WTC11 (cell line): ENCODE data around the gene FMNL1. TPM values are rescaled to one million over a fixed set of nuclear protein-coding genes. Genes with fewer than 3 reads are reported as not detected.
A peak's percentile ranks its signal among the peaks of the same experiment; 100 is the strongest.

Source experiments
- ATAC-seq: fragments of 200-7000 bp; cut with Tn5 transposase; 2 replicates; pipeline ENCODE4 v1.10.0; 2021; ENCODE audit warnings: mild to moderate bottlenecking, moderate library complexity
- CTCF ChIA-PET: fragments of 300-600 bp; sonication (Branson Sonifier 250); formaldehyde crosslinking; loops from one replicate; lab custom pipeline; 2021; ENCODE audit warnings: antibody characterized with exemption; lab: Charles Lee
- POLR2A ChIA-PET: fragments of 350-600 bp; sonication (Branson Sonifier 250); formaldehyde crosslinking; loops from one replicate; lab custom pipeline; 2021; ENCODE audit warnings: antibody characterized with exemption; lab: Charles Lee
- DNase-seq: peaks from one replicate; pipeline ENCODE4 v3.0.0; 2021; ENCODE audit warnings: low spot score
- H3K27ac Mint-ChIP-seq: 2 replicates; pipeline ENCODE4 v1.8.0; 2021; ENCODE audit warnings: mixed read lengths
- H3K27me3 Mint-ChIP-seq: 2 replicates; pipeline ENCODE4 v1.8.0; 2021; ENCODE audit warnings: low read depth, mild to moderate bottlenecking, moderate library complexity, mixed read lengths
- H3K36me3 Mint-ChIP-seq: 2 replicates; pipeline ENCODE4 v1.8.0; 2021; ENCODE audit warnings: mixed read lengths
- H3K4me1 Mint-ChIP-seq: 2 replicates; pipeline ENCODE4 v1.8.0; 2022; ENCODE audit warnings: mixed read lengths
- H3K4me3 Mint-ChIP-seq: 2 replicates; pipeline ENCODE4 v1.8.0; 2021; ENCODE audit warnings: mild to moderate bottlenecking, moderate library complexity, mixed read lengths
- H3K9me3 Mint-ChIP-seq: 2 replicates; pipeline ENCODE4 v1.8.0; 2021; ENCODE audit warnings: mixed read lengths
- ATF1 ChIP-seq: sonication (generic); formaldehyde crosslinking; IDR thresholded peaks from 2 replicates; pipeline ENCODE4 v1.8.1; 2023; ENCODE audit warnings: mild to moderate bottlenecking, moderate library complexity, missing genetic modification reagents
- CBFB ChIP-seq: sonication (generic); formaldehyde crosslinking; IDR thresholded peaks from 2 replicates; pipeline ENCODE4 v1.8.1; 2022; ENCODE audit warnings: mild to moderate bottlenecking, low read depth, missing genetic modification reagents
- CREB1 ChIP-seq: sonication (generic); formaldehyde crosslinking; IDR thresholded peaks from 2 replicates; pipeline ENCODE4 v1.8.0; 2023; ENCODE audit warnings: mild to moderate bottlenecking, missing genetic modification reagents
- ELF4 ChIP-seq: sonication (generic); formaldehyde crosslinking; IDR thresholded peaks from 2 replicates; pipeline ENCODE4 v1.8.1; 2022; ENCODE audit warnings: low read depth, mild to moderate bottlenecking, moderate library complexity, missing genetic modification reagents
- GABPB1 ChIP-seq: sonication (generic); formaldehyde crosslinking; IDR thresholded peaks from 2 replicates; pipeline ENCODE4 v1.8.1; 2023; ENCODE audit warnings: mild to moderate bottlenecking, missing genetic modification reagents
- GTF2I ChIP-seq: fragments of 250-450 bp; sonication (Bioruptor Pico); conservative IDR thresholded peaks from 2 replicates; pipeline ENCODE4 v1.4.0; 2021; ENCODE audit warnings: mild to moderate bottlenecking
- NFATC4 ChIP-seq: fragments of 250-450 bp; sonication (Bioruptor Pico); IDR thresholded peaks from 2 replicates; pipeline ENCODE4 v1.9.0; 2021; ENCODE audit warnings: mild to moderate bottlenecking
- NFYB ChIP-seq: sonication (generic); formaldehyde crosslinking; conservative IDR thresholded peaks from 2 replicates; pipeline ENCODE4 v1.8.0; 2022; ENCODE audit warnings: low read depth, missing genetic modification reagents
- NR3C1 ChIP-seq: sonication (generic); formaldehyde crosslinking; conservative IDR thresholded peaks from 2 replicates; pipeline ENCODE4 v1.8.1; 2023; ENCODE audit warnings: low read depth, mild to moderate bottlenecking, missing genetic modification reagents
- SMAD3 ChIP-seq: sonication (generic); formaldehyde crosslinking; IDR thresholded peaks from 2 replicates; pipeline ENCODE4 v1.8.0; 2022; ENCODE audit warnings: missing genetic modification reagents, mild to moderate bottlenecking, borderline replicate concordance
- TP53 ChIP-seq: sonication (generic); formaldehyde crosslinking; IDR thresholded peaks from 2 replicates; pipeline ENCODE4 v1.8.1; 2023; ENCODE audit warnings: mild to moderate bottlenecking, missing genetic modification reagents
- ZNF138 ChIP-seq: sonication (generic); formaldehyde crosslinking; conservative IDR thresholded peaks from 2 replicates; pipeline ENCODE4 v1.8.1; 2022; ENCODE audit warnings: mild to moderate bottlenecking, moderate library complexity, missing genetic modification reagents
- ZNF219 ChIP-seq: sonication (generic); formaldehyde crosslinking; IDR thresholded peaks from 2 replicates; pipeline ENCODE4 v1.8.0; 2023; ENCODE audit warnings: missing genetic modification reagents, mild to moderate bottlenecking, borderline replicate concordance
- ZNF416 ChIP-seq: fragments of 250-450 bp; sonication (Bioruptor Pico); IDR thresholded peaks from 2 replicates; pipeline ENCODE4 v1.9.0; 2021; ENCODE audit warnings: mild to moderate bottlenecking, inconsistent platforms
- total RNA-seq: library from RNA; stranded (reverse); gene quantifications from 3 replicates; pipeline ENCODE4 v1.2.3, GENCODE V29; 2021
- TF ChIP-seq, protein P1 (sequence below): fragments of 250-450 bp; sonication (Bioruptor Pico); IDR thresholded peaks from 2 replicates; pipeline ENCODE4 v1.8.0; 2021; ENCODE audit warnings: mild to moderate bottlenecking
- TF ChIP-seq, protein P2 (sequence below): fragments of 250-450 bp; sonication (Bioruptor Pico); IDR thresholded peaks from 2 replicates; pipeline ENCODE4 v1.9.0; 2021; ENCODE audit warnings: mild to moderate bottlenecking
- TF ChIP-seq, protein P3 (sequence below): sonication (generic); formaldehyde crosslinking; IDR thresholded peaks from 2 replicates; pipeline ENCODE4 v1.8.1; 2022; ENCODE audit warnings: missing genetic modification reagents, borderline replicate concordance
- TF ChIP-seq, protein P4 (sequence below): fragments of 250-450 bp; sonication (Bioruptor Pico); IDR thresholded peaks from 2 replicates; pipeline ENCODE4 v1.9.0; 2021; ENCODE audit warnings: mild to moderate bottlenecking, borderline replicate concordance
- TF ChIP-seq, protein P5 (sequence below): sonication (generic); formaldehyde crosslinking; IDR thresholded peaks from 2 replicates; pipeline ENCODE4 v1.8.0; 2022; ENCODE audit warnings: mild to moderate bottlenecking, missing genetic modification reagents

Gene FMNL1
- total RNA-seq, 1 experiment from 2014 or later = 5.3 TPM

DNA sequence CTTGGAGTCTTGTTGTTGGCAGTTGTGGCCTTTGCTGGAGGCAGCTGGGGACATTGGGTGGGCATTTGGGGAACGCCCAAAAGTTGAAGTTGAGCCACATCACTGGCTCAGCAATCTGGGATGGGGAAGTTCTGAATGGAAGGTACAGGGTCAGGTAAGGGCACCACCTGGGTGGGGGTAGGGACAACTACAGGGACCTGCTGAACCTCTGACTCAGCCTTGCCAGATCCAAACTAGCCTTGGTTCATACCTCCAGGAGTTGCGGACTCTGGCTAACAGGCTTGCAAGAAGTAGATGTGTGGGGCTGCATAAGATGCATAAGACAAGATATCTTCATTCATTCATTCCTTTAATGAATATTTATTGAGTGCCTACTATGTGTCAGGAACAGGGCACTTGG lies 16.0 kb downstream of the FMNL1 start:
- no peak for DNase-seq
- Mint-ChIP-seq H3K36me3 (no peaks in the 10 kb centered on the region), H3K27ac (no peak overlapping the region), H3K4me3 (no peak overlapping the region), H3K27me3 (peaks cover 60% of the 10 kb centered on the region), H3K4me1 (peaks cover 12% of the 10 kb centered on the region), H3K9me3 (no peaks in the 10 kb centered on the region)
- ATAC-seq = no peak
- ChIA-PET POLR2A (no interaction called here), CTCF (interaction anchor here (1.5 to 3.8 kb wide), 4 partner anchors 9 to 102 kb away, joined by 5 to 24 read pairs (median 7); partner anchors contain the start of gene ACBD4)
- no peak for TF ChIP-seq ATF1 (CRISPR knock-in tag)
- no peak for TF ChIP-seq GTF2I (CRISPR knock-in tag)
- TF ChIP-seq ELF4 = no peak
- TF ChIP-seq NFATC4 (CRISPR knock-in tag) = no peak

DNA sequence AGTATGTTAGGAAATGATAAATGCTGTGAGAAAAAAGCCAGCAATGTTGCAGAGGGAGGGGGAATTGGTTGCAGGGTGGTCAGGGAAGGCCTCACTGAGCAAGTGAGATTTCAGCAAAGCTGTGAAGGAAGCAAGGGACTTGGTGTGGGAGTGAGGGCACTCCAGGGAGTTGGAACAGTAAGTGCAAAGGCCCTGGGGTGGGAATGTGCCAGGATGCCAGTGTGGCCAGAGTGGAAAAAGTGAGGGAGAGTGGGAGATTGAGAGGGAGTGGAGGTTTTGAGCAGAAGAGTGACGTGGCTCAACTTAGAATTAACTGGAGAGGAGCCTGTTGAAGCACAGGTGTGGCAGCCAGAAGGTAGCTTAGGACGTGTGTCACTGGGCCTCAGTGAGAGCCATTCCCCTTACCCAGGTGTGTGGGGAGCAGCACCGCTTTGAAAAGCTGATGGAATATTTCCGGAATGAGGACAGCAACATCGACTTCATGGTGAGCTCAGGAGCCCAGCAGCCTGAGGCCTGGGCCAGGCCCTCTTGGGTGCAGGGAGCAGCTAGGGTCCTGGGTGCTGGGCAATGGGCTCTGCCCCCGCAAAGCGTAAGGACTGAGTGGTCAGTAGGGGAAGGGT lies 16.6 kb downstream of the FMNL1 start:
- ChIA-PET POLR2A (no interaction called here), CTCF (interaction anchor here (1.5 to 3.8 kb wide), 4 partner anchors 9 to 103 kb away, joined by 5 to 24 read pairs (median 7); partner anchors contain the start of gene ACBD4)
- H3K27ac Mint-ChIP-seq = no peak overlapping the region
- peaks cover 14% of the 10 kb centered on the region for H3K4me1 Mint-ChIP-seq
- H3K9me3 Mint-ChIP-seq = no peaks in the 10 kb centered on the region
- no peaks in the 10 kb centered on the region for H3K36me3 Mint-ChIP-seq
- ATAC-seq (no peak), DNase-seq (no peak)
- TF ChIP-seq NFYB (CRISPR knock-in tag) = no peak
- no peak for TF ChIP-seq ZNF138
- TF ChIP-seq ZNF416 (CRISPR knock-in tag) = no peak
- TF ChIP-seq, protein P1, sequence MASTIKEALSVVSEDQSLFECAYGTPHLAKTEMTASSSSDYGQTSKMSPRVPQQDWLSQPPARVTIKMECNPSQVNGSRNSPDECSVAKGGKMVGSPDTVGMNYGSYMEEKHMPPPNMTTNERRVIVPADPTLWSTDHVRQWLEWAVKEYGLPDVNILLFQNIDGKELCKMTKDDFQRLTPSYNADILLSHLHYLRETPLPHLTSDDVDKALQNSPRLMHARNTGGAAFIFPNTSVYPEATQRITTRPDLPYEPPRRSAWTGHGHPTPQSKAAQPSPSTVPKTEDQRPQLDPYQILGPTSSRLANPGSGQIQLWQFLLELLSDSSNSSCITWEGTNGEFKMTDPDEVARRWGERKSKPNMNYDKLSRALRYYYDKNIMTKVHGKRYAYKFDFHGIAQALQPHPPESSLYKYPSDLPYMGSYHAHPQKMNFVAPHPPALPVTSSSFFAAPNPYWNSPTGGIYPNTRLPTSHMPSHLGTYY = no peak
- no peak for TF ChIP-seq ZNF219 (CRISPR knock-in tag)
- TF ChIP-seq, protein P2, sequence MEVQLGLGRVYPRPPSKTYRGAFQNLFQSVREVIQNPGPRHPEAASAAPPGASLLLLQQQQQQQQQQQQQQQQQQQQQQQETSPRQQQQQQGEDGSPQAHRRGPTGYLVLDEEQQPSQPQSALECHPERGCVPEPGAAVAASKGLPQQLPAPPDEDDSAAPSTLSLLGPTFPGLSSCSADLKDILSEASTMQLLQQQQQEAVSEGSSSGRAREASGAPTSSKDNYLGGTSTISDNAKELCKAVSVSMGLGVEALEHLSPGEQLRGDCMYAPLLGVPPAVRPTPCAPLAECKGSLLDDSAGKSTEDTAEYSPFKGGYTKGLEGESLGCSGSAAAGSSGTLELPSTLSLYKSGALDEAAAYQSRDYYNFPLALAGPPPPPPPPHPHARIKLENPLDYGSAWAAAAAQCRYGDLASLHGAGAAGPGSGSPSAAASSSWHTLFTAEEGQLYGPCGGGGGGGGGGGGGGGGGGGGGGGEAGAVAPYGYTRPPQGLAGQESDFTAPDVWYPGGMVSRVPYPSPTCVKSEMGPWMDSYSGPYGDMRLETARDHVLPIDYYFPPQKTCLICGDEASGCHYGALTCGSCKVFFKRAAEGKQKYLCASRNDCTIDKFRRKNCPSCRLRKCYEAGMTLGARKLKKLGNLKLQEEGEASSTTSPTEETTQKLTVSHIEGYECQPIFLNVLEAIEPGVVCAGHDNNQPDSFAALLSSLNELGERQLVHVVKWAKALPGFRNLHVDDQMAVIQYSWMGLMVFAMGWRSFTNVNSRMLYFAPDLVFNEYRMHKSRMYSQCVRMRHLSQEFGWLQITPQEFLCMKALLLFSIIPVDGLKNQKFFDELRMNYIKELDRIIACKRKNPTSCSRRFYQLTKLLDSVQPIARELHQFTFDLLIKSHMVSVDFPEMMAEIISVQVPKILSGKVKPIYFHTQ (CRISPR knock-in tag) = no peak
- TF ChIP-seq CBFB (CRISPR knock-in tag) = no peak
- no peak for TF ChIP-seq SMAD3
- no peak overlapping the region for H3K4me3 Mint-ChIP-seq
- H3K27me3 Mint-ChIP-seq = peaks cover 61% of the 10 kb centered on the region

GRCh38 chr17:45240905-45241327 lies 19.2 kb downstream of the FMNL1 start:
- ATAC-seq (peak; percentile 7), DNase-seq (no peak)
- peak overlapping the region; percentile 77 for H3K4me3 Mint-ChIP-seq
- H3K4me1 Mint-ChIP-seq = peaks cover 12% of the 10 kb centered on the region
- H3K9me3 Mint-ChIP-seq = no peaks in the 10 kb centered on the region
- TF ChIP-seq ELF4 (no peak), GABPB1 (CRISPR knock-in tag) (no peak), TP53 (CRISPR knock-in tag) (0 out of 2 replicates have a peak, but pooled peaks have one; percentile 21), NR3C1 (CRISPR knock-in tag) (no peak), CREB1 (CRISPR knock-in tag) (no peak)
- TF ChIP-seq, protein P3, sequence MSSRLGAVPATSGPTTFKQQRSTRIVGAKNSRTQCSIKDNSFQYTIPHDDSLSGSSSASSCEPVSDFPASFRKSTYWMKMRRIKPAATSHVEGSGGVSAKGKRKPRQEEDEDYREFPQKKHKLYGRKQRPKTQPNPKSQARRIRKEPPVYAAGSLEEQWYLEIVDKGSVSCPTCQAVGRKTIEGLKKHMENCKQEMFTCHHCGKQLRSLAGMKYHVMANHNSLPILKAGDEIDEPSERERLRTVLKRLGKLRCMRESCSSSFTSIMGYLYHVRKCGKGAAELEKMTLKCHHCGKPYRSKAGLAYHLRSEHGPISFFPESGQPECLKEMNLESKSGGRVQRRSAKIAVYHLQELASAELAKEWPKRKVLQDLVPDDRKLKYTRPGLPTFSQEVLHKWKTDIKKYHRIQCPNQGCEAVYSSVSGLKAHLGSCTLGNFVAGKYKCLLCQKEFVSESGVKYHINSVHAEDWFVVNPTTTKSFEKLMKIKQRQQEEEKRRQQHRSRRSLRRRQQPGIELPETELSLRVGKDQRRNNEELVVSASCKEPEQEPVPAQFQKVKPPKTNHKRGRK (CRISPR knock-in tag) = no peak
- TF ChIP-seq, protein P4, sequence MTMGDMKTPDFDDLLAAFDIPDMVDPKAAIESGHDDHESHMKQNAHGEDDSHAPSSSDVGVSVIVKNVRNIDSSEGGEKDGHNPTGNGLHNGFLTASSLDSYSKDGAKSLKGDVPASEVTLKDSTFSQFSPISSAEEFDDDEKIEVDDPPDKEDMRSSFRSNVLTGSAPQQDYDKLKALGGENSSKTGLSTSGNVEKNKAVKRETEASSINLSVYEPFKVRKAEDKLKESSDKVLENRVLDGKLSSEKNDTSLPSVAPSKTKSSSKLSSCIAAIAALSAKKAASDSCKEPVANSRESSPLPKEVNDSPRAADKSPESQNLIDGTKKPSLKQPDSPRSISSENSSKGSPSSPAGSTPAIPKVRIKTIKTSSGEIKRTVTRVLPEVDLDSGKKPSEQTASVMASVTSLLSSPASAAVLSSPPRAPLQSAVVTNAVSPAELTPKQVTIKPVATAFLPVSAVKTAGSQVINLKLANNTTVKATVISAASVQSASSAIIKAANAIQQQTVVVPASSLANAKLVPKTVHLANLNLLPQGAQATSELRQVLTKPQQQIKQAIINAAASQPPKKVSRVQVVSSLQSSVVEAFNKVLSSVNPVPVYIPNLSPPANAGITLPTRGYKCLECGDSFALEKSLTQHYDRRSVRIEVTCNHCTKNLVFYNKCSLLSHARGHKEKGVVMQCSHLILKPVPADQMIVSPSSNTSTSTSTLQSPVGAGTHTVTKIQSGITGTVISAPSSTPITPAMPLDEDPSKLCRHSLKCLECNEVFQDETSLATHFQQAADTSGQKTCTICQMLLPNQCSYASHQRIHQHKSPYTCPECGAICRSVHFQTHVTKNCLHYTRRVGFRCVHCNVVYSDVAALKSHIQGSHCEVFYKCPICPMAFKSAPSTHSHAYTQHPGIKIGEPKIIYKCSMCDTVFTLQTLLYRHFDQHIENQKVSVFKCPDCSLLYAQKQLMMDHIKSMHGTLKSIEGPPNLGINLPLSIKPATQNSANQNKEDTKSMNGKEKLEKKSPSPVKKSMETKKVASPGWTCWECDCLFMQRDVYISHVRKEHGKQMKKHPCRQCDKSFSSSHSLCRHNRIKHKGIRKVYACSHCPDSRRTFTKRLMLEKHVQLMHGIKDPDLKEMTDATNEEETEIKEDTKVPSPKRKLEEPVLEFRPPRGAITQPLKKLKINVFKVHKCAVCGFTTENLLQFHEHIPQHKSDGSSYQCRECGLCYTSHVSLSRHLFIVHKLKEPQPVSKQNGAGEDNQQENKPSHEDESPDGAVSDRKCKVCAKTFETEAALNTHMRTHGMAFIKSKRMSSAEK (CRISPR knock-in tag) = no peak
- TF ChIP-seq, protein P5, sequence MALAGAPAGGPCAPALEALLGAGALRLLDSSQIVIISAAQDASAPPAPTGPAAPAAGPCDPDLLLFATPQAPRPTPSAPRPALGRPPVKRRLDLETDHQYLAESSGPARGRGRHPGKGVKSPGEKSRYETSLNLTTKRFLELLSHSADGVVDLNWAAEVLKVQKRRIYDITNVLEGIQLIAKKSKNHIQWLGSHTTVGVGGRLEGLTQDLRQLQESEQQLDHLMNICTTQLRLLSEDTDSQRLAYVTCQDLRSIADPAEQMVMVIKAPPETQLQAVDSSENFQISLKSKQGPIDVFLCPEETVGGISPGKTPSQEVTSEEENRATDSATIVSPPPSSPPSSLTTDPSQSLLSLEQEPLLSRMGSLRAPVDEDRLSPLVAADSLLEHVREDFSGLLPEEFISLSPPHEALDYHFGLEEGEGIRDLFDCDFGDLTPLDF (CRISPR knock-in tag) = 0 out of 2 replicates have a peak, but pooled peaks have one; percentile 61
- POLR2A ChIA-PET = interaction anchor here (1.5 kb wide), 1 partner anchor 9 kb away, joined by 4 read pairs; no protein-coding TSS in a partner anchor
- peaks cover 51% of the 10 kb centered on the region for H3K27me3 Mint-ChIP-seq
- CTCF ChIA-PET = interaction anchor here (1.0 to 9.1 kb wide), 13 partner anchors 8 to 145 kb away, joined by 3 to 179 read pairs (median 9); partner anchors contain the start of genes ACBD4 and HEXIM1
- H3K36me3 Mint-ChIP-seq = no peaks in the 10 kb centered on the region
- no peak overlapping the region for H3K27ac Mint-ChIP-seq
